ENCODE results near the gene VAV2. TPM values are rescaled to one million over a fixed set of nuclear protein-coding genes. Genes with fewer than 3 reads are reported as not detected.
A peak's percentile ranks its signal among the peaks of the same experiment; 100 is the strongest.

The VAV2 gene
- total RNA-seq, 1 donor from 2014 or later, result 24.4 TPM

- no peak for TF ChIP-seq CTCF (IDR thresholded peaks at IDR 0.05)
- peaks cover 5% of the 10 kb centered on the region for H3K4me1 Mint-ChIP-seq (ENCODE audit: unreplicated experiment)
- H3K36me3 Mint-ChIP-seq (ENCODE audit: unreplicated experiment), result peaks cover 40% of the 10 kb centered on the region
- H3K4me3 Mint-ChIP-seq (ENCODE audit: unreplicated experiment), result no peak overlapping the region
- no peaks in the 10 kb centered on the region for H3K27me3 Mint-ChIP-seq (ENCODE audit: unreplicated experiment)
- no peak overlapping the region for H3K27ac Mint-ChIP-seq (ENCODE audit: unreplicated experiment)
- peak; percentile 82 for DNase-seq (ENCODE audit: extremely low spot score, unreplicated experiment)
- peaks cover 13% of the 10 kb centered on the region for H3K9me3 Mint-ChIP-seq (ENCODE audit: unreplicated experiment)
Observed at GRCh38 chr9:133763272-133764183, 228.6 kb downstream of the VAV2 start.

- no peak for TF ChIP-seq CTCF (IDR thresholded peaks at IDR 0.05)
- Mint-ChIP-seq H3K36me3 (ENCODE audit: unreplicated experiment) (peaks cover 32% of the 10 kb centered on the region), H3K4me3 (ENCODE audit: unreplicated experiment) (no peak overlapping the region), H3K4me1 (ENCODE audit: unreplicated experiment) (peaks cover 5% of the 10 kb centered on the region), H3K27ac (ENCODE audit: unreplicated experiment) (no peak overlapping the region), H3K9me3 (ENCODE audit: unreplicated experiment) (peaks cover 11% of the 10 kb centered on the region), H3K27me3 (ENCODE audit: unreplicated experiment) (no peaks in the 10 kb centered on the region)
- peak; percentile 75 for DNase-seq (ENCODE audit: extremely low spot score, unreplicated experiment)
Observed at GRCh38 chr9:133762488-133763271, 229.4 kb downstream of the VAV2 start.

GRCh38 chr9:133761641-133762248 is 230.4 kb downstream of the VAV2 start:
- Mint-ChIP-seq H3K4me3 (ENCODE audit: unreplicated experiment) (no peak overlapping the region), H3K4me1 (ENCODE audit: unreplicated experiment) (peaks cover 5% of the 10 kb centered on the region), H3K27ac (ENCODE audit: unreplicated experiment) (no peak overlapping the region), H3K27me3 (ENCODE audit: unreplicated experiment) (no peaks in the 10 kb centered on the region), H3K36me3 (ENCODE audit: unreplicated experiment) (peaks cover 23% of the 10 kb centered on the region), H3K9me3 (ENCODE audit: unreplicated experiment) (peaks cover 2% of the 10 kb centered on the region)
- no peak for TF ChIP-seq CTCF (IDR thresholded peaks at IDR 0.05)
- peak; percentile 66 for DNase-seq (ENCODE audit: extremely low spot score, unreplicated experiment)

- H3K9me3 Mint-ChIP-seq (ENCODE audit: unreplicated experiment), result no peaks in the 10 kb centered on the region
- peaks cover 5% of the 10 kb centered on the region for H3K4me1 Mint-ChIP-seq (ENCODE audit: unreplicated experiment)
- no peak overlapping the region for H3K4me3 Mint-ChIP-seq (ENCODE audit: unreplicated experiment)
- H3K27ac Mint-ChIP-seq (ENCODE audit: unreplicated experiment), result no peak overlapping the region
- peaks cover 20% of the 10 kb centered on the region for H3K36me3 Mint-ChIP-seq (ENCODE audit: unreplicated experiment)
- no peak for TF ChIP-seq CTCF (IDR thresholded peaks at IDR 0.05)
- H3K27me3 Mint-ChIP-seq (ENCODE audit: unreplicated experiment), result no peaks in the 10 kb centered on the region
- DNase-seq (ENCODE audit: extremely low spot score, unreplicated experiment), result no peak
Observed at GRCh38 chr9:133760713-133761290, 231.3 kb downstream of the VAV2 start.
